ENCODE data around the gene SLC2A6. TPM values are rescaled to one million over a fixed set of nuclear protein-coding genes. Genes with fewer than 3 reads are reported as not detected.

Gene SLC2A6
- polyA plus RNA-seq, 1 donor (not counting 4 experiments of a cell fraction or from before 2014, with no cell fraction given), result 15.9 TPM

- dilution Hi-C loops (cut with MboI; ENCODE audit: extremely low pct_ligation_motif_present, low sequenced_read_pairs), result no loop called here
- Histone ChIP-seq H3K9me3 (ENCODE audit: control insufficient read depth, low read depth, low read length) (no peaks in the 10 kb centered on the region), H3K9me1 (ENCODE audit: control insufficient read depth, extremely low read depth, insufficient read depth, low read length) (no peaks in the 10 kb centered on the region), H3K4me1 (ENCODE audit: control insufficient read depth, extremely low read depth, insufficient read depth, low read length) (no peaks in the 10 kb centered on the region), H2AFZ (ENCODE audit: control insufficient read depth, low read length) (no peak overlapping the region), H3K27ac (ENCODE audit: control insufficient read depth, insufficient read depth, low read length) (no peak overlapping the region), H4K20me1 (ENCODE audit: control insufficient read depth, extremely low read depth, insufficient read depth, low read length) (peaks cover 2% of the 10 kb centered on the region), H3K9ac (ENCODE audit: control insufficient read depth, extremely low read depth, insufficient read depth, low read length) (no peak overlapping the region), H3K4me2 (ENCODE audit: control insufficient read depth, extremely low read depth, insufficient read depth, low read depth, low read length) (no peak overlapping the region), H3K27me3 (ENCODE audit: control insufficient read depth, extremely low read depth, insufficient read depth, low read length) (peaks cover 22% of the 10 kb centered on the region), H3K4me3 (ENCODE audit: control insufficient read depth in 2 of 3, extremely low read depth in 1 of 3, insufficient read depth in 2 of 3, low read depth in 1 of 3, low read length in 3 of 3) (no peak overlapping the region), H3K79me2 (ENCODE audit: control insufficient read depth, insufficient read depth, low read length) (no peaks in the 10 kb centered on the region), H3K36me3 (ENCODE audit: control insufficient read depth in 2 of 2, extremely low read depth in 1 of 2, insufficient read depth in 2 of 2, low read length in 2 of 2) (no peaks in the 10 kb centered on the region)
- no peak for TF ChIP-seq EZH2 (IDR thresholded peaks at IDR 0.05; ENCODE audit: low read length)
- no peak for TF ChIP-seq CTCF (optimal IDR thresholded peaks at IDR 0.05 in 1 of 3, IDR thresholded peaks at IDR 0.05 in 1 of 3, conservative IDR thresholded peaks at IDR 0.05 in 1 of 3; ENCODE audit: extremely low read depth in 1 of 3, insufficient read depth in 2 of 3, low read length in 3 of 3)
- DNase-seq (ENCODE audit: low read depth, low spot score) (no peak), FAIRE-seq (no peak)
These were observed 40.0 kb upstream of the SLC2A6 start for GRCh38 chr9:133518706-133519449.

- Histone ChIP-seq H2AFZ (ENCODE audit: control insufficient read depth, low read length) (no peak overlapping the region), H3K4me1 (ENCODE audit: control insufficient read depth, extremely low read depth, insufficient read depth, low read length) (no peaks in the 10 kb centered on the region), H3K9me1 (ENCODE audit: control insufficient read depth, extremely low read depth, insufficient read depth, low read length) (no peaks in the 10 kb centered on the region), H3K4me2 (ENCODE audit: control insufficient read depth, extremely low read depth, insufficient read depth, low read depth, low read length) (no peak overlapping the region), H3K79me2 (ENCODE audit: control insufficient read depth, insufficient read depth, low read length) (no peaks in the 10 kb centered on the region), H3K9ac (ENCODE audit: control insufficient read depth, extremely low read depth, insufficient read depth, low read length) (no peak overlapping the region), H4K20me1 (ENCODE audit: control insufficient read depth, extremely low read depth, insufficient read depth, low read length) (peaks cover 2% of the 10 kb centered on the region), H3K27me3 (ENCODE audit: control insufficient read depth, extremely low read depth, insufficient read depth, low read length) (peaks cover 26% of the 10 kb centered on the region), H3K4me3 (ENCODE audit: control insufficient read depth in 2 of 3, extremely low read depth in 1 of 3, insufficient read depth in 2 of 3, low read depth in 1 of 3, low read length in 3 of 3) (no peak overlapping the region), H3K27ac (ENCODE audit: control insufficient read depth, insufficient read depth, low read length) (no peak overlapping the region), H3K9me3 (ENCODE audit: control insufficient read depth, low read depth, low read length) (no peaks in the 10 kb centered on the region), H3K36me3 (ENCODE audit: control insufficient read depth in 2 of 2, extremely low read depth in 1 of 2, insufficient read depth in 2 of 2, low read length in 2 of 2) (no peaks in the 10 kb centered on the region)
- no peak for TF ChIP-seq CTCF (optimal IDR thresholded peaks at IDR 0.05 in 1 of 3, IDR thresholded peaks at IDR 0.05 in 1 of 3, conservative IDR thresholded peaks at IDR 0.05 in 1 of 3; ENCODE audit: extremely low read depth in 1 of 3, insufficient read depth in 2 of 3, low read length in 3 of 3)
- TF ChIP-seq EZH2 (IDR thresholded peaks at IDR 0.05; ENCODE audit: low read length), result no peak
- FAIRE-seq (no peak), DNase-seq (ENCODE audit: low read depth, low spot score) (no peak)
- dilution Hi-C loops (cut with MboI; ENCODE audit: extremely low pct_ligation_motif_present, low sequenced_read_pairs), result no loop called here
These were observed 39.3 kb upstream of the SLC2A6 start for GRCh38 chr9:133518200-133518599.

All from keratinocyte (primary cell).